HG02840 (cell line): ENCODE measurements around the gene DDR1.
A peak's percentile ranks its signal among the peaks of the same experiment; 100 is the strongest.
"Not testable (repeated sequence)": the region's sequence is repeated elsewhere in the genome, so short reads cannot be mapped to it uniquely, and the experiment has no call there.

ENCODE experiments used
- ATAC-seq: cut with Tn5 transposase; IDR thresholded peaks from one replicate; pipeline ENCODE4 v1.9.1; 2021; ENCODE audit warnings: mild to moderate bottlenecking, moderate library complexity, moderate number of reproducible peaks; ENCODE audit not compliant: unreplicated experiment, low FRiP score

Gene DDR1

GRCh38 chr6:30891816-30892538, 7.7 kb downstream of the DDR1 start:
- ATAC-seq: no peak

- no peak for ATAC-seq
These were observed 8.8 kb downstream of the DDR1 start for GRCh38 chr6:30893001-30893591.

GRCh38 chr6:30893666-30894065, 9.3 kb downstream of the DDR1 start:
- no peak for ATAC-seq

GRCh38 chr6:30894381-30894780, 10.1 kb downstream of the DDR1 start:
- no peak for ATAC-seq

GRCh38 chr6:30894935-30895334, 10.6 kb downstream of the DDR1 start:
- no peak for ATAC-seq

GRCh38 chr6:30895343-30895742, 11.0 kb downstream of the DDR1 start:
- no peak for ATAC-seq

GRCh38 chr6:30896541-30896940, 12.2 kb downstream of the DDR1 start:
- ATAC-seq: no peak

GRCh38 chr6:30897882-30898281, 13.6 kb downstream of the DDR1 start:
- no peak for ATAC-seq

- no peak for ATAC-seq
These were observed 14.5 kb downstream of the DDR1 start for GRCh38 chr6:30898750-30899360.

GRCh38 chr6:30900863-30901417, 16.6 kb downstream of the DDR1 start:
- no peak for ATAC-seq

GRCh38 chr6:30901436-30901835, 17.1 kb downstream of the DDR1 start:
- ATAC-seq: no peak

GRCh38 chr6:30902196-30902595, 17.9 kb downstream of the DDR1 start:
- not testable (repeated sequence) for ATAC-seq

GRCh38 chr6:30902709-30903108, 18.4 kb downstream of the DDR1 start:
- no peak for ATAC-seq

GRCh38 chr6:30903236-30903635, 18.9 kb downstream of the DDR1 start:
- ATAC-seq: no peak

- ATAC-seq: not testable (repeated sequence)
These were observed 23.0 kb downstream of the DDR1 start for GRCh38 chr6:30907290-30907757.

- peak; percentile 90 for ATAC-seq
These were observed 23.7 kb downstream of the DDR1 start, which contains the start of gene GTF2H4 for GRCh38 chr6:30907758-30908591. GTF2H4 (plus strand) TSS chr6:30908207.

GRCh38 chr6:30908700-30909099, 24.4 kb downstream of the DDR1 start:
- no peak for ATAC-seq

GRCh38 chr6:30910473-30910872, 26.2 kb downstream of the DDR1 start:
- not testable (repeated sequence) for ATAC-seq

- no peak for ATAC-seq
These were observed 28.6 kb downstream of the DDR1 start for GRCh38 chr6:30912746-30913520.

- no peak for ATAC-seq
These were observed 29.4 kb downstream of the DDR1 start for GRCh38 chr6:30913721-30914075.
